H9 (cell line): ENCODE data around the gene EDC3. TPM values are rescaled to one million over a fixed set of nuclear protein-coding genes. Genes with fewer than 3 reads are reported as not detected.

Experiments used
- DNase-seq: peaks from one replicate; pipeline ENCODE4 v3.0.0-alpha.2; 2017
- H2AFZ ChIP-seq: one replicate; pipeline ENCODE4 v1.6.1; 2013; ENCODE audit warnings: mild to moderate bottlenecking, low read length, control low read depth, moderate library complexity
- H2AK5ac ChIP-seq: 2 replicates; pipeline ENCODE4 v1.6.1; 2013; ENCODE audit warnings: low read length, control low read depth, mixed read lengths; ENCODE audit not compliant: insufficient read length
- H2BK120ac ChIP-seq: one replicate; pipeline ENCODE4 v1.6.1; 2013; ENCODE audit warnings: low read depth, mild to moderate bottlenecking, low read length, control low read depth, inconsistent platforms; ENCODE audit not compliant: poor library complexity, severe bottlenecking
- H2BK12ac ChIP-seq: 2 replicates; pipeline ENCODE4 v1.6.1; 2013; ENCODE audit warnings: low read length, control low read depth, mixed read lengths, low read depth; ENCODE audit not compliant: insufficient read length
- H2BK15ac ChIP-seq: 2 replicates; pipeline ENCODE4 v1.6.1; 2013; ENCODE audit warnings: low read depth, low read length, control low read depth
- H2BK20ac ChIP-seq: one replicate; pipeline ENCODE4 v1.6.1; 2013; ENCODE audit warnings: low read depth, mild to moderate bottlenecking, low read length, control low read depth, inconsistent platforms; ENCODE audit not compliant: poor library complexity, severe bottlenecking
- H2BK5ac ChIP-seq: 2 replicates; pipeline ENCODE4 v1.6.1; 2013; ENCODE audit warnings: low read length, control low read depth, mixed read lengths; ENCODE audit not compliant: insufficient read length
- H3K14ac ChIP-seq: 2 replicates; pipeline ENCODE4 v1.6.1; 2013; ENCODE audit warnings: low read length, control low read depth; ENCODE audit not compliant: insufficient read depth
- H3K18ac ChIP-seq: 2 replicates; pipeline ENCODE4 v1.6.1; 2013; ENCODE audit warnings: low read depth, mild to moderate bottlenecking, mixed read lengths, low read length, control low read depth; ENCODE audit not compliant: insufficient read length
- H3K23ac ChIP-seq: 2 replicates; pipeline ENCODE4 v1.6.1; 2013; ENCODE audit warnings: low read length, control low read depth, mixed read lengths, low read depth; ENCODE audit not compliant: insufficient read length
- H3K23me2 ChIP-seq: 2 replicates; pipeline ENCODE4 v1.6.1; 2013; ENCODE audit warnings: low read depth, mild to moderate bottlenecking, mixed read lengths, low read length, control low read depth; ENCODE audit not compliant: insufficient read length, poor library complexity, severe bottlenecking
- H3K27ac ChIP-seq: 2 replicates; pipeline ENCODE4 v1.5.1; 2013; ENCODE audit warnings: low read length, control low read depth, mixed read lengths, low read depth; ENCODE audit not compliant: insufficient read length
- H3K27me3 ChIP-seq: 2 replicates; pipeline ENCODE4 v1.6.1; 2013; ENCODE audit warnings: low read length, control low read depth, inconsistent platforms; ENCODE audit not compliant: insufficient read depth
- H3K4ac ChIP-seq: 2 replicates; pipeline ENCODE4 v1.6.1; 2013; ENCODE audit warnings: low read depth, mild to moderate bottlenecking, control low read depth, inconsistent platforms, low read length, moderate library complexity
- H3K4me1 ChIP-seq: 2 replicates; pipeline ENCODE4 v1.6.1; 2013; ENCODE audit warnings: low read length, control low read depth, inconsistent platforms; ENCODE audit not compliant: insufficient read depth
- H3K4me2 ChIP-seq: 2 replicates; pipeline ENCODE4 v1.6.1; 2013; ENCODE audit warnings: low read length, control low read depth, mixed read lengths; ENCODE audit not compliant: insufficient read length, insufficient read depth
- H3K56ac ChIP-seq: 2 replicates; pipeline ENCODE4 v1.6.1; 2013; ENCODE audit warnings: low read depth, mild to moderate bottlenecking, mixed read lengths, low read length, control low read depth; ENCODE audit not compliant: insufficient read length
- H3K79me1 ChIP-seq: 2 replicates; pipeline ENCODE4 v1.6.1; 2013; ENCODE audit warnings: low read depth, mild to moderate bottlenecking, moderate library complexity, low read length, control low read depth, inconsistent platforms; ENCODE audit not compliant: insufficient read depth, poor library complexity, severe bottlenecking
- H3K79me2 ChIP-seq: 2 replicates; pipeline ENCODE4 v1.6.1; 2013; ENCODE audit warnings: low read length, control low read depth, inconsistent platforms; ENCODE audit not compliant: insufficient read depth
- H3K9ac ChIP-seq: 2 replicates; pipeline ENCODE4 v1.6.1; 2013; ENCODE audit warnings: low read length, control low read depth, mixed read lengths; ENCODE audit not compliant: insufficient read length; ENCODE audit errors: extremely low read depth
- H3K9me3 ChIP-seq: one replicate; pipeline ENCODE4 v1.6.1; 2013; ENCODE audit warnings: low read depth, low read length, inconsistent platforms; ENCODE audit not compliant: control insufficient read depth
- H3T11ph ChIP-seq: one replicate; pipeline ENCODE4 v1.6.1; 2013; ENCODE audit warnings: mild to moderate bottlenecking, low read length, control low read depth, inconsistent platforms
- H4K20me1 ChIP-seq: one replicate; pipeline ENCODE4 v1.6.1; 2013; ENCODE audit not compliant: control insufficient read depth, insufficient read length, insufficient read depth
- H4K5ac ChIP-seq: 2 replicates; pipeline ENCODE4 v1.6.1; 2013; ENCODE audit warnings: low read depth, mild to moderate bottlenecking, mixed read lengths, low read length, control low read depth; ENCODE audit not compliant: insufficient read length
- H4K8ac ChIP-seq: replicated peaks from 2 replicates; pipeline ENCODE4 v1.6.1; 2013; ENCODE audit warnings: low read length, control low read depth, mixed read lengths, low read depth; ENCODE audit not compliant: insufficient read length
- H4K91ac ChIP-seq: 2 replicates; pipeline ENCODE4 v1.6.1; 2013; ENCODE audit warnings: low read depth, mild to moderate bottlenecking, moderate library complexity, mixed read lengths, low read length, control low read depth; ENCODE audit not compliant: insufficient read length
- H3K27ac Mint-ChIP-seq, 3 experiments: 2 replicates in 2 of 3; 3 replicates in 1 of 3; pipeline ENCODE4 v1.8.0; 2020 to 2021; ENCODE audit warnings: mixed read lengths in 3 of 3, mild to moderate bottlenecking in 1 of 3, moderate library complexity in 1 of 3
- H3K27me3 Mint-ChIP-seq: 2 replicates; pipeline ENCODE4 v1.8.0; 2021; ENCODE audit warnings: low read depth, mild to moderate bottlenecking, moderate library complexity, mixed read lengths
- H3K36me3 Mint-ChIP-seq, 3 experiments: 2 replicates in 2 of 3; 3 replicates in 1 of 3; pipeline ENCODE4 v1.8.0; 2020 to 2021; ENCODE audit warnings: low read depth in 3 of 3, mixed read lengths in 3 of 3; ENCODE audit not compliant: insufficient read depth in 1 of 3
- H3K4me1 Mint-ChIP-seq, 2 experiments: 2 replicates each; pipeline ENCODE4 v1.8.0; 2020; ENCODE audit warnings: mixed read lengths in 2 of 2
- H3K4me3 Mint-ChIP-seq, 2 experiments: 2 replicates in 1 of 2; 3 replicates in 1 of 2; pipeline ENCODE4 v1.8.0; 2020 to 2021; ENCODE audit warnings: mild to moderate bottlenecking in 2 of 2, mixed read lengths in 2 of 2, moderate library complexity in 1 of 2
- H3K9me3 Mint-ChIP-seq, 2 experiments: 2 replicates in 1 of 2; 3 replicates in 1 of 2; pipeline ENCODE4 v1.8.0; 2020; ENCODE audit warnings: mild to moderate bottlenecking in 2 of 2, mixed read lengths in 2 of 2, moderate library complexity in 1 of 2
- WGBS: extraction: QIAGEN DNeasy Blood & Tissue Kit; methylation state at CpG from one replicate; pipeline ENCODE4 v1.1.7; 2013; ENCODE audit warnings: missing lambda C conversion rate, low lambda C conversion rate, mixed read lengths; ENCODE audit not compliant: insufficient read length; ENCODE audit errors: extremely low coverage; 5-methylcytosine and 5-hydroxymethylcytosine counted together
- total RNA-seq: library from RNA; stranded (reverse); gene quantifications from 2 replicates; pipeline ENCODE4 v1.2.1, GENCODE V29; 2021
- TF ChIP-seq, protein P1 (sequence below): fragments of 200-600 bp; sonication (generic); conservative IDR thresholded peaks from 3 replicates; pipeline ENCODE4 v1.8.0; 2021; ENCODE audit warnings: antibody characterized with exemption, mild to moderate bottlenecking

EDC3 gene
- total RNA-seq, 1 experiment from 2014 or later: 60.5 TPM

DNA sequence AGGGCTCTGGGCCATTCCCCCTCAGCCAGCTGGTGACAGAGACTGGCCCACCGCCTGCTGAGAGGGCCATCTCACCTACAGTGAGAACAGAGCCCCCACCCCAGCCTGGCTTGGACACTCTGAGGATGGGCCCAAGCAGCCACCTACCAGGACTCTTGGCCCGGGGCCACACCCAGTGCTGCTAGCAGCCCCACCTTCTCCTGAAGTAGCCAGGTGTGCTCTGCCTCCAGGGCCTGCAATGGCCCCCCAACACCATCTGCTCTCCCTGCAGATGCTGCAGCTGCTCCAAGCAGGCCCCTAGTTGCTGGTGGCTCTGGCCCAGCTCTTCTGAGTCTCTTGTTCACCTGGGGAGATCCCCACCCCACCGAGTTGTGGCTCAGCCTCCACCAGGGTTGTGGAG is 87.0 kb downstream of the EDC3 start:
- Histone ChIP-seq H3K9me3 (no peaks in the 10 kb centered on the region), H3K14ac (no peak overlapping the region; the same call in 1 of the 2 replicates), H2BK5ac (no peak overlapping the region), H3K18ac (no peak overlapping the region), H3K56ac (no peak overlapping the region), H3K23me2 (no peaks in the 10 kb centered on the region), H3K23ac (no peak overlapping the region), H2AK5ac (no peak overlapping the region), H3K9ac (no peak overlapping the region), H2BK20ac (no peak overlapping the region), H4K5ac (no peak overlapping the region), H2AFZ (no peak overlapping the region), H2BK15ac (no peak overlapping the region), H4K20me1 (no peaks in the 10 kb centered on the region), H3K4ac (no peak overlapping the region), H2BK12ac (no peak overlapping the region), H3K4me2 (no peak overlapping the region), H2BK120ac (no peak overlapping the region), H4K8ac (no peak overlapping the region), H3K27ac (no peak overlapping the region), H3K27me3 (no peaks in the 10 kb centered on the region; the same call in 1 of the 2 replicates), H3T11ph (no peak overlapping the region), H4K91ac (no peak overlapping the region), H3K4me1 (no peaks in the 10 kb centered on the region), H3K79me1 (no peaks in the 10 kb centered on the region), H3K79me2 (no peaks in the 10 kb centered on the region)
- H3K4me3 Mint-ChIP-seq: no peak overlapping the region
- peak overlapping the region in 1 of 3 experiments; percentile 65; a peak in 1 of 7 replicates for H3K27ac Mint-ChIP-seq
- H3K4me1 Mint-ChIP-seq: 0 out of 4 replicates have a peak, but pooled peaks cover 0 to 2% of the 10 kb centered on the region in 2 experiments
- peaks cover 35% of the 10 kb centered on the region for H3K27me3 Mint-ChIP-seq
- H3K36me3 Mint-ChIP-seq: no peaks in the 10 kb centered on the region; a peak in 1 of 7 replicates
- TF ChIP-seq, protein P1, sequence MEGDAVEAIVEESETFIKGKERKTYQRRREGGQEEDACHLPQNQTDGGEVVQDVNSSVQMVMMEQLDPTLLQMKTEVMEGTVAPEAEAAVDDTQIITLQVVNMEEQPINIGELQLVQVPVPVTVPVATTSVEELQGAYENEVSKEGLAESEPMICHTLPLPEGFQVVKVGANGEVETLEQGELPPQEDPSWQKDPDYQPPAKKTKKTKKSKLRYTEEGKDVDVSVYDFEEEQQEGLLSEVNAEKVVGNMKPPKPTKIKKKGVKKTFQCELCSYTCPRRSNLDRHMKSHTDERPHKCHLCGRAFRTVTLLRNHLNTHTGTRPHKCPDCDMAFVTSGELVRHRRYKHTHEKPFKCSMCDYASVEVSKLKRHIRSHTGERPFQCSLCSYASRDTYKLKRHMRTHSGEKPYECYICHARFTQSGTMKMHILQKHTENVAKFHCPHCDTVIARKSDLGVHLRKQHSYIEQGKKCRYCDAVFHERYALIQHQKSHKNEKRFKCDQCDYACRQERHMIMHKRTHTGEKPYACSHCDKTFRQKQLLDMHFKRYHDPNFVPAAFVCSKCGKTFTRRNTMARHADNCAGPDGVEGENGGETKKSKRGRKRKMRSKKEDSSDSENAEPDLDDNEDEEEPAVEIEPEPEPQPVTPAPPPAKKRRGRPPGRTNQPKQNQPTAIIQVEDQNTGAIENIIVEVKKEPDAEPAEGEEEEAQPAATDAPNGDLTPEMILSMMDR: no peak
- no peaks in the 10 kb centered on the region for H3K9me3 Mint-ChIP-seq
- WGBS: no CpG with 5 or more reads among the region's 3 CpGs
- DNase-seq: no peak
